SK-MEL-5 (cell line): ENCODE measurements around the gene FTO. TPM values are rescaled to one million over a fixed set of nuclear protein-coding genes. Genes with fewer than 3 reads are reported as not detected.
"Not testable (repeated sequence)": the region's sequence is repeated elsewhere in the genome, so short reads cannot be mapped to it uniquely, and the experiment has no call there.

Source experiments
- DNase-seq: peaks from one replicate; pipeline ENCODE4 v3.0.0-alpha.2; 2016; ENCODE audit warnings: low read depth, low spot score
- in situ Hi-C: cut with HindIII; loops from 2 replicates; pipeline ENCODE4 v1.10.0; 2016; ENCODE audit warnings: low sequenced_read_pairs, high pct_unique_total_duplicates, low pct_unique_long_range_greater_than_20kb
- polyA plus RNA-seq, 2 experiments: library from polyadenylated mRNA; depleted of rRNA; stranded (reverse); fragments of >200 nt; gene quantifications; 2 replicates each; pipeline ENCODE4 v1.2.3, GENCODE V29; 2015
- total RNA-seq: library from RNA; depleted of rRNA; stranded (reverse); fragments of >200 nt; shearing (Covaris generic); gene quantifications from 2 replicates; pipeline ENCODE4 v1.2.3, GENCODE V29; 2014; rRNA removed

Gene FTO
- total RNA-seq = 58.2 and 64.1 TPM in 2 replicates
- 56.7 and 66.2 TPM in 2 replicates for polyA plus RNA-seq (2015; cell fraction: cytosol; rRNA removed)
- polyA plus RNA-seq (2015; cell fraction: nucleus; rRNA removed) = 11.4 and 14.7 TPM in 2 replicates

GRCh38 chr16:53703590-53704444 is at the start of gene FTO, which contains the start of gene RPGRIP1L:
TSS of gene FTO (plus strand) at chr16:53704156.
TSS of gene RPGRIP1L (minus strand) at chr16:53703859. CDS start at chr16:53700723, 3,136 bp downstream.
- in situ Hi-C loops = no loop called here
- peak; percentile 98 for DNase-seq

GRCh38 chr16:53654946-53655345 is 49.0 kb upstream of the FTO start:
- in situ Hi-C loops = no loop called here
- no peak for DNase-seq

- in situ Hi-C loops = no loop called here
- DNase-seq = no peak
Measured at GRCh38 chr16:53662072-53662471, 41.9 kb upstream of the FTO start.

GRCh38 chr16:53664724-53665345 is 39.1 kb upstream of the FTO start:
- DNase-seq = no peak
- in situ Hi-C loops = no loop called here

GRCh38 chr16:53666786-53667415 is 37.1 kb upstream of the FTO start:
- DNase-seq = no peak
- in situ Hi-C loops = no loop called here

- no peak for DNase-seq
- in situ Hi-C loops = no loop called here
Measured at GRCh38 chr16:53668869-53669268, 35.1 kb upstream of the FTO start.

GRCh38 chr16:53672461-53672860 is 31.5 kb upstream of the FTO start:
- in situ Hi-C loops = no loop called here
- DNase-seq = no peak

- DNase-seq = no peak
- in situ Hi-C loops = no loop called here
Measured at GRCh38 chr16:53673189-53673588, 30.8 kb upstream of the FTO start.

GRCh38 chr16:53678155-53678554 is 25.8 kb upstream of the FTO start:
- no peak for DNase-seq
- in situ Hi-C loops = no loop called here

- no peak for DNase-seq
- in situ Hi-C loops = no loop called here
Measured at GRCh38 chr16:53678756-53679343, 25.1 kb upstream of the FTO start.

GRCh38 chr16:53680756-53681155 is 23.2 kb upstream of the FTO start:
- in situ Hi-C loops = no loop called here
- DNase-seq = no peak

- no peak for DNase-seq
- in situ Hi-C loops = no loop called here
Measured at GRCh38 chr16:53681354-53681753, 22.6 kb upstream of the FTO start.

- in situ Hi-C loops = not testable (repeated sequence)
Measured at GRCh38 chr16:53685334-53685733, 18.6 kb upstream of the FTO start.

GRCh38 chr16:53686710-53687109 is 17.2 kb upstream of the FTO start:
- in situ Hi-C loops = no loop called here
- DNase-seq = no peak

More at GRCh38 chr16:53685334-53685733, 18.6 kb upstream of the FTO start:
- not testable (repeated sequence) for DNase-seq

- in situ Hi-C loops = no loop called here
- DNase-seq = no peak
Measured at GRCh38 chr16:53689636-53690035, 14.3 kb upstream of the FTO start.

GRCh38 chr16:53690771-53691170 is 13.2 kb upstream of the FTO start:
- no peak for DNase-seq
- in situ Hi-C loops = no loop called here

- in situ Hi-C loops = no loop called here
Measured at GRCh38 chr16:53692146-53692545, 11.8 kb upstream of the FTO start.

GRCh38 chr16:53693320-53693719 is 10.6 kb upstream of the FTO start:
- no peak for DNase-seq
- in situ Hi-C loops = no loop called here

More at GRCh38 chr16:53692146-53692545, 11.8 kb upstream of the FTO start:
- peak; percentile 73 for DNase-seq
